ENCODE measurements around the gene ASPSCR1. TPM values are rescaled to one million over a fixed set of nuclear protein-coding genes. Genes with fewer than 3 reads are reported as not detected.

ASPSCR1 gene
- total and polyA plus RNA-seq, 2 of the 8 experiments (the other 6 are each of a cell fraction or from before 2014, with no cell fraction given): 33.3 to 43.7 TPM

GRCh38 chr17:81950501-81950900 lies 26.9 kb upstream of the ASPSCR1 start:
- H3K79me2 ChIP-seq (ENCODE audit: control insufficient read depth in 1 of 2, insufficient read depth in 2 of 2, low read length in 2 of 2): no peaks in the 10 kb centered on the region
- H3K14ac ChIP-seq (ENCODE audit: insufficient read length): no peak overlapping the region
- no peak overlapping the region for H3K9ac ChIP-seq (replicated peaks in 1 of 4; ENCODE audit: extremely low read depth in 1 of 4, low read depth in 3 of 4, low read length in 3 of 4)
- no peak overlapping the region for H3K4ac ChIP-seq (replicated peaks; ENCODE audit: insufficient read length, low read depth, low read length)
- H2BK15ac ChIP-seq (ENCODE audit: low read length): no peak overlapping the region
- DNase-seq (ENCODE audit: low read depth in 1 of 2, low spot score in 2 of 2): no peak
- FAIRE-seq: no peak
- POLR2A ChIA-PET (ENCODE audit: partially characterized antibody): interaction anchor here (0.6 to 3.3 kb wide), 2 partner anchors 23 to 57 kb away, joined by 3 to 9 read pairs; partner anchors contain the start of gene MAFG
- H3K18ac ChIP-seq (ENCODE audit: extremely low read depth, low read length): no peak overlapping the region
- H2AK5ac ChIP-seq (ENCODE audit: low read depth, low read length): no peak overlapping the region
- H2AFZ ChIP-seq (ENCODE audit: low read length): no peak overlapping the region
- no peak overlapping the region for H3K4me3 ChIP-seq (ENCODE audit: extremely low read depth in 1 of 4, insufficient read depth in 2 of 4, low read depth in 3 of 4, low read length in 4 of 4)
- CTCF ChIA-PET (ENCODE audit: partially characterized antibody): interaction anchor here (1.1 to 2.3 kb wide), 2 partner anchors 9 to 10 kb away, joined by 4 to 9 read pairs; partner anchors contain the start of gene NOTUM
- no peak overlapping the region for H2BK120ac ChIP-seq (replicated peaks; ENCODE audit: low read depth, low read length)
- H3K27me3 ChIP-seq (replicated peaks in 1 of 4; ENCODE audit: control insufficient read depth in 3 of 4, extremely low read depth in 1 of 4, insufficient read depth in 3 of 4, low read length in 3 of 4): peaks cover 0 to 5% (median 0%) of the 10 kb centered on the region in 4 experiments; a peak in 2 of 7 replicates
- no peak overlapping the region for H2BK20ac ChIP-seq (ENCODE audit: low read length)
- H3K23me2 ChIP-seq (ENCODE audit: low read depth, low read length): no peaks in the 10 kb centered on the region
- no peaks in the 10 kb centered on the region for H3K9me3 ChIP-seq (ENCODE audit: insufficient read depth in 2 of 2, low read depth in 1 of 2, low read length in 1 of 2)
- no peaks in the 10 kb centered on the region for H4K20me1 ChIP-seq (replicated peaks in 1 of 2; ENCODE audit: control insufficient read depth in 1 of 2, insufficient read depth in 2 of 2, low read length in 2 of 2)
- H2BK5ac ChIP-seq (ENCODE audit: low read depth, low read length): no peak overlapping the region
- 80% methylated on average over 15 of the region's 15 CpGs; no CpG with 5 or more reads in 1 of the 2 experiments for WGBS, 2 experiments (ENCODE audit: extremely low coverage in 1 of 2, insufficient coverage in 1 of 2, insufficient read length in 1 of 2, insufficient replicate concordance in 2 of 2, low coverage in 1 of 2, low lambda C conversion rate in 2 of 2, missing lambda C conversion rate in 1 of 2)
- no peak overlapping the region for H3K4me2 ChIP-seq (ENCODE audit: insufficient read depth in 1 of 2, low read depth in 2 of 2, low read length in 2 of 2)
- no peaks in the 10 kb centered on the region; a peak in 1 of 7 replicates for H3K4me1 ChIP-seq (replicated peaks in 1 of 4; ENCODE audit: control insufficient read depth in 3 of 4, insufficient read depth in 4 of 4, low read length in 3 of 4)
- H3K23ac ChIP-seq (ENCODE audit: insufficient read length): no peak overlapping the region
- no peak overlapping the region for H2BK12ac ChIP-seq (ENCODE audit: low read depth, low read length)
- no peak overlapping the region for H3K56ac ChIP-seq (replicated peaks; ENCODE audit: insufficient read length, low read depth, low read length)
- no peak overlapping the region for H4K8ac ChIP-seq (ENCODE audit: extremely low read depth, insufficient read depth, low read length)
- H4K5ac ChIP-seq (ENCODE audit: insufficient read length, low read depth, low read length): no peak overlapping the region
- H3K27ac ChIP-seq (ENCODE audit: low read depth, low read length): no peak overlapping the region
- H4K91ac ChIP-seq (replicated peaks; ENCODE audit: insufficient read length, low read length): no peak overlapping the region
- no peaks in the 10 kb centered on the region for H3K36me3 ChIP-seq (ENCODE audit: control insufficient read depth in 2 of 4, insufficient read depth in 4 of 4, low read length in 3 of 4)
- no peaks in the 10 kb centered on the region for H3K79me1 ChIP-seq (ENCODE audit: low read depth, low read length)
- TF ChIP-seq SAP30 (IDR thresholded peaks at IDR 0.05; ENCODE audit: insufficient read depth, insufficient replicate concordance, low read length): no peak
